Type B pancreatic cell (in vitro differentiated cells): ENCODE measurements around the gene NYAP2. TPM values are rescaled to one million over a fixed set of nuclear protein-coding genes. Genes with fewer than 3 reads are reported as not detected.

Source experiments
- DNase-seq: peaks from one replicate; pipeline ENCODE4 v3.0.0; 2021; ENCODE audit warnings: mixed read lengths; ENCODE audit not compliant: unreplicated experiment; ENCODE audit errors: extremely low spot score
- H3K27ac Mint-ChIP-seq: 2 replicates; pipeline ENCODE4 v1.8.0; 2021; ENCODE audit warnings: mild to moderate bottlenecking, mixed read lengths
- H3K27me3 Mint-ChIP-seq: 2 replicates; pipeline ENCODE4 v1.8.0; 2021; ENCODE audit warnings: mixed read lengths
- H3K36me3 Mint-ChIP-seq: 2 replicates; pipeline ENCODE4 v1.8.0; 2021; ENCODE audit warnings: mixed read lengths
- H3K4me1 Mint-ChIP-seq: one replicate; pipeline ENCODE4 v1.8.0; 2021; ENCODE audit warnings: mixed read lengths; ENCODE audit not compliant: unreplicated experiment
- H3K4me3 Mint-ChIP-seq: 2 replicates; pipeline ENCODE4 v1.8.0; 2021; ENCODE audit warnings: mild to moderate bottlenecking, mixed read lengths
- H3K9me3 Mint-ChIP-seq: 2 replicates; pipeline ENCODE4 v1.8.0; 2021; ENCODE audit warnings: mixed read lengths
- CTCF ChIP-seq: fragments of 200-600 bp; sonication (generic); conservative IDR thresholded peaks from 2 replicates; pipeline ENCODE4 v1.5.0; 2021; ENCODE audit warnings: antibody characterized with exemption, mild to moderate bottlenecking
- total RNA-seq: library from RNA; stranded (reverse); gene quantifications from 2 replicates; pipeline ENCODE4 v1.2.1, GENCODE V29; 2021; ENCODE audit warnings: low replicate concordance

The NYAP2 gene
- total RNA-seq, 1 donor from 2014 or later, result 0.46 TPM

GRCh38 chr2:225630824-225631533 is 231.5 kb downstream of the NYAP2 start:
- H3K27ac Mint-ChIP-seq, result no peak overlapping the region
- H3K4me3 Mint-ChIP-seq, result no peak overlapping the region
- no peaks in the 10 kb centered on the region for H3K4me1 Mint-ChIP-seq
- no peaks in the 10 kb centered on the region for H3K36me3 Mint-ChIP-seq
- DNase-seq, result no peak
- no peak for TF ChIP-seq CTCF
- H3K9me3 Mint-ChIP-seq, result no peaks in the 10 kb centered on the region
- H3K27me3 Mint-ChIP-seq, result no peaks in the 10 kb centered on the region

DNA sequence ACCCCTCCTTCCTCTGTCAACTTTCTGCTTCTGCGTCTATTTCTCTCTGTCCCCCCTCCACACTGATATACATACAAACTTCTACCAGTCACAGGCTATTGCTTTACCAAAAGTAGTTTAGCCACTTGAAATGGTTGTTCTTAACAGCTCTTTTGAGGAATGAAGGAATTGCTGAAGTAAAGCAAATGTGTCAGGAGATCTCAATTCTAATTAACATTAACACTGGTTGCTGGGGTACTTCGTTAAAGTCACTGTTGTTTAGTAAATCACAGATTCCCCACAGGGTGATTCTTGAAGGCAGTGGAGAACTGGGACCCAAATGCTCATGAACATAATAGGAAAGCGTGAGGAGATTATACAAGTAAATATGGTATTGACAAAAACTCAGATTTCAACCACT is 232.8 kb downstream of the NYAP2 start:
- no peak overlapping the region for H3K27ac Mint-ChIP-seq
- no peak for TF ChIP-seq CTCF
- no peaks in the 10 kb centered on the region for H3K27me3 Mint-ChIP-seq
- H3K4me1 Mint-ChIP-seq, result no peaks in the 10 kb centered on the region
- no peaks in the 10 kb centered on the region for H3K9me3 Mint-ChIP-seq
- no peak for DNase-seq
- no peaks in the 10 kb centered on the region for H3K36me3 Mint-ChIP-seq
- no peak overlapping the region for H3K4me3 Mint-ChIP-seq

GRCh38 chr2:225636558-225636957 is 237.0 kb downstream of the NYAP2 start:
- Mint-ChIP-seq H3K9me3 (no peaks in the 10 kb centered on the region), H3K4me3 (no peak overlapping the region), H3K27me3 (no peaks in the 10 kb centered on the region), H3K36me3 (no peaks in the 10 kb centered on the region), H3K4me1 (no peaks in the 10 kb centered on the region), H3K27ac (no peak overlapping the region)
- TF ChIP-seq CTCF, result no peak
- DNase-seq, result no peak

- Mint-ChIP-seq H3K36me3 (no peaks in the 10 kb centered on the region), H3K27me3 (no peaks in the 10 kb centered on the region), H3K27ac (no peak overlapping the region), H3K4me3 (no peak overlapping the region), H3K4me1 (no peaks in the 10 kb centered on the region), H3K9me3 (no peaks in the 10 kb centered on the region)
- no peak for DNase-seq
- no peak for TF ChIP-seq CTCF
Measured at GRCh38 chr2:225637259-225637658, 237.7 kb downstream of the NYAP2 start.

- DNase-seq, result no peak
- H3K4me1 Mint-ChIP-seq, result no peaks in the 10 kb centered on the region
- no peaks in the 10 kb centered on the region for H3K9me3 Mint-ChIP-seq
- no peaks in the 10 kb centered on the region for H3K36me3 Mint-ChIP-seq
- H3K4me3 Mint-ChIP-seq, result no peak overlapping the region
- no peaks in the 10 kb centered on the region for H3K27me3 Mint-ChIP-seq
- TF ChIP-seq CTCF, result no peak
- H3K27ac Mint-ChIP-seq, result no peak overlapping the region
Measured at GRCh38 chr2:225640550-225640949, 241.0 kb downstream of the NYAP2 start.
